ENCODE data around the gene NELFE.

DNA sequence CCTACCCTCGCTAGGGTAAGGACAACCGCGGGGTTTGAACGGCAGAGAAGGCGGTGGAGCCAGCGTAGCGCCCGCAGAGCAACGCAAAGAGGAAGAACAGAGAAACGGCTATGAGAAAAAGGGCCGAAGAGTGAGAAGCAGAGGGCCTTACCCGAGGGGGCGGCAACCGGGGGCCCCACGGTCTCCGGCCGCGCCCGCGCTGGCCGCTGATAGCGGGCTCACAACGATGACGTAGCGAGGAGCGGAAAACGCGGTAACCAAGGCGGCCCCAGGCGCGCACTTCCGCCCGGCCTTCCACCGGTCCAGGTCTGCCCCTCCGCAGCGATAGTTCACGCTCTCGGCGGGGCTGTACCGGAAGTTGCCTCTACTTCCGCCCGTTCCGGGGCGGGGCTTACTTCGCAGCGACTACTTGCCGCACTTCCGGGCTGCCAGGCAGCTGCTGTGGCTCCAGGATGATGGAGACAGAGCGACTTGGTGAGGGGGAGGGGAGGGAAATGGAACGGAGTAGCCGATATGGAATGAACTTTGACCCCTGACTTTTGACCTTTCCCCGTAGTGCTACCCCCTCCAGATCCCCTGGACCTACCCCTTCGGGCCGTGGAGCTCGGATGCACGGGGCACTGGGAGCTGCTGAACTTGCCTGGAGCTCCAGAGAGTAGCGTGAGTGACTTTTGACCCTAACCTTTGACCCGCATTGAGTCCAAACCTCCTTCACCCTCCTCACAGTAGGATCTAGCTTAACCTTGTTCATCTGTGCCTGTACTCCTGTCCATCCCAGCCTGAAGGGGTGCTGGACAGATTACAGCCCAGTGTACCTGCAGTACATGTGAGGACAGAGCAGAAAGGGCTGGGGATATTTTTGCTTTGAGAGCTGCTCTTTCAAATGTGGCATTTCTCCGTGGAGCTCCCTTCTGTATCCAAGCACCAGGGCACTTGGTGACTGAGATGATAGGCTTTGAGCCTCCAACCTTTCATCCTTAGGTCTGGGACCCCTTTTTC lies at the start of gene NELFE, which contains the start of gene SKIC2:
- TF ChIP-seq GATA2 (IDR thresholded peaks at IDR 0.05; ENCODE audit: low read depth, low read length) (0 out of 2 replicates have a peak, but pooled peaks have one; percentile 12), GATA3 (IDR thresholded peaks at IDR 0.05; ENCODE audit: low read depth, low read length) (no peak)

Data from SH-SY5Y (cell line).